Loucy (cell line): ENCODE data around the gene TARDBP.

ENCODE experiments used
- EZH2phosphoT487 ChIP-seq: fragments of 200-600 bp; IDR thresholded peaks from 2 replicates; pipeline ENCODE4 v1.6.1; 2018; ENCODE audit warnings: antibody characterized with exemption, mild to moderate bottlenecking, moderate library complexity, borderline replicate concordance
- TF ChIP-seq, protein P1 (sequence below): fragments of 200-600 bp; sonication (generic); conservative IDR thresholded peaks from 2 replicates; pipeline ENCODE4 v1.5.1; 2014; ENCODE audit warnings: mild to moderate bottlenecking, antibody characterized with exemption, low read length

DNA sequence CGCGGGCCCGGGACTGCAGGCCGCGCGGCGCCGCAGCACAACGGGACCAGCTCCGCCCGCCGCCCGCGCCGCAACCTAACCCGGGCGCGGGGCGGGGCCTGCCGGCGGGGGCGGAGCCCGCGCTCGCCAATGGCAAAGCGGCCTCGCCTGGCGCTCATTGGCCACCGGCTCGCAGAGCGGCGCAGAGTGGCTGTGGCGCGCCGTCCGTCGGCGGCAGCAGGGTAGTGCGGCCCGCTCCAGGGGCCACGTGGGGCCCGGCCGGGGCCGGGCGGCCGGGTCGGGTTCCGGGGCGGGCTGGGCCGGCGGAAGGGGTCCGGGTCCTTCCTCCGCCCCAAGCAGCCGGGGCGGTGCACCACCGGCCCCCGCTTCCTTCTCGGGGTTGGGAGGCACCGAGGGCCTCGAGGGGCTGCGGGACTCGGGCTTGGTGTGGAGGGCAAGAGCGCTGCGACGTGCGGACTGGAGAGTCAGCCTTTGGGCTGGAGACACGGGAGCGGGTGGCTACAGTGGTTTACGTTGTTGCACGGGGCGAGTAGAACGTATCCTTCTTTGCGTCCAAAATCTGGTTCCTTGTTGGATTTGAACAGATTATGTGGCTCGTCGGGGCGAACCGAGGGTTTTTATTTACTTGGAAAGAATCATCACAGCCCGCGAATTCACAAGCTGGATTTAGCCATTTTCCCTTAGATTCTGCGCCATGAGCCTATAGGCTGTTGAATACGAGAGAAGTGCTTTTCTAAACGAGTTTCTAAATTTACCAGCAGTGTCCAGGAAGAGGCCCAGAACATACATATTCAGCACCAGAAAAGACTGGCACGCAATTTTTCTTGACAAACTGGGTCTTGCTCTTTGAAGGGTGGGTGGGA lies 47.7 kb downstream of the TARDBP start, which contains the start of gene SRM:
- TF ChIP-seq, protein P1, sequence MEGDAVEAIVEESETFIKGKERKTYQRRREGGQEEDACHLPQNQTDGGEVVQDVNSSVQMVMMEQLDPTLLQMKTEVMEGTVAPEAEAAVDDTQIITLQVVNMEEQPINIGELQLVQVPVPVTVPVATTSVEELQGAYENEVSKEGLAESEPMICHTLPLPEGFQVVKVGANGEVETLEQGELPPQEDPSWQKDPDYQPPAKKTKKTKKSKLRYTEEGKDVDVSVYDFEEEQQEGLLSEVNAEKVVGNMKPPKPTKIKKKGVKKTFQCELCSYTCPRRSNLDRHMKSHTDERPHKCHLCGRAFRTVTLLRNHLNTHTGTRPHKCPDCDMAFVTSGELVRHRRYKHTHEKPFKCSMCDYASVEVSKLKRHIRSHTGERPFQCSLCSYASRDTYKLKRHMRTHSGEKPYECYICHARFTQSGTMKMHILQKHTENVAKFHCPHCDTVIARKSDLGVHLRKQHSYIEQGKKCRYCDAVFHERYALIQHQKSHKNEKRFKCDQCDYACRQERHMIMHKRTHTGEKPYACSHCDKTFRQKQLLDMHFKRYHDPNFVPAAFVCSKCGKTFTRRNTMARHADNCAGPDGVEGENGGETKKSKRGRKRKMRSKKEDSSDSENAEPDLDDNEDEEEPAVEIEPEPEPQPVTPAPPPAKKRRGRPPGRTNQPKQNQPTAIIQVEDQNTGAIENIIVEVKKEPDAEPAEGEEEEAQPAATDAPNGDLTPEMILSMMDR: no peak
- no peak for TF ChIP-seq EZH2phosphoT487
